GOT3 (cell line): ENCODE measurements around the gene ASCC2.
"Not testable (repeated sequence)": the region's sequence is repeated elsewhere in the genome, so short reads cannot be mapped to it uniquely, and the experiment has no call there.

ENCODE experiments used
- DNase-seq: peaks from one replicate; lab custom pipeline; 2025; ENCODE audit warnings: mixed read lengths; lab: John Stamatoyannopoulos, UW

Gene ASCC2

GRCh38 chr22:29754658-29755395, 83.2 kb downstream of the ASCC2 start:
- not testable (repeated sequence) for DNase-seq

DNA sequence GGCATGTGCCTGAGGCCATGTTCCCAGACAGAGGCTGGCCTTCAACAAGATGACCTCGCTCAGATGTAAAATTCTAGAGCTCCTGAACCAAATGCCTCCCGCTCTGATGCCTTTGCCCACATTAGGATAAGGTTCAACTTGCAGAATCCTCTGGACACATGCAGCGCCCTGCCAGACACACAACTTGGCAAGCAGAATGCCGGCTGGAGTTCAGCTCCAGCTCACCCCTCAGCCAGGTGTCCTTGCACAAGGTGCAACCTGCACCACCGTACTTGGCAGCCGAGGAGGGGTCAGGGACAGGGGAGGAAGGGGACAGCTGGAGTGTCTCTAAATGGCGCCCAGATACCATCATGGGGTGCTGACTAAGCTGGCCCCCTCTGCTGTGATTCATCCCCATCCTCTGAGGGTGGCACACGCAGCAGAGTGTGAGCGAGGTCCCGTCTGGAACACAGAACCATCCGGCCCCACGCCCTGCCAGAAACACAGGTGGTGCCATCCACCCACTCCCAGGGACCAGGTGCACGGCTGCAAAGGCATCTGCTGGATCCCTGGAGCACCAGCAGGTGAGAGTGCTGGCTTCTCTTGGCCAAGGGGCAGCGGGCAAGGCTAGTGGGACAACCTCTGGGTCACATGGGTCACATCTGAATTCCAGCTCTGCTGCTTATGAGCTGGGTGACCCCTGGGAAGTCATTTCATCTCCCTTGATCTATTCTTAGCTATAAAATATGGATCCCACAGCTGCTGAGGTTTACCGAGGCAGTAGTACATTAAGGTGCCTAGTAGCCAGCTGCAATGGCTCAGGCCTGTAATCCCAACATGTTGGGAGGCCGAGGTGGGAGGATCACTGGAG, 84.0 kb downstream of the ASCC2 start:
- no peak for DNase-seq

GRCh38 chr22:29751669-29752068, 86.4 kb downstream of the ASCC2 start:
- DNase-seq, result no peak

- DNase-seq, result no peak
Measured at GRCh38 chr22:29750559-29751538, 87.2 kb downstream of the ASCC2 start.

DNA sequence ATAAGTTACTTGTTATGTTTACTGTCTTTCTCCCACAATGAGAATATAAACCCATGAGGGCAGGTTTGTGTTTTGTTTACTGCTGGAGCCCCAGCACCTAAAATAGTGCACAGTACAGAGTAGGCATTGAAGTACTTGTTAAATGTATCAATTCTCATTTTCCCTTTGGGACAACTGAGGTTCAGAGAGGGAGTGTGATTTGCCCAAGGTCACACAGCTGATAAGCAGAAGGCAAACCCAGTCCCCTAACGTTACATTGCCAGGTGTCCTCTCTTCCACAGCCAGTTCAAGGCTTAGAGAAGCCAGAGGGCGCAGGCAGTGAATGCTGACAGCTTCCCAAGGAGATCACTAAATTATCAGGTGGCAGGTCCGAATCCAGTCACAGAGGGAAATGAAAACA, 88.0 kb downstream of the ASCC2 start:
- no peak for DNase-seq

- DNase-seq, result no peak
Measured at GRCh38 chr22:29748248-29748893, 89.7 kb downstream of the ASCC2 start.

DNA sequence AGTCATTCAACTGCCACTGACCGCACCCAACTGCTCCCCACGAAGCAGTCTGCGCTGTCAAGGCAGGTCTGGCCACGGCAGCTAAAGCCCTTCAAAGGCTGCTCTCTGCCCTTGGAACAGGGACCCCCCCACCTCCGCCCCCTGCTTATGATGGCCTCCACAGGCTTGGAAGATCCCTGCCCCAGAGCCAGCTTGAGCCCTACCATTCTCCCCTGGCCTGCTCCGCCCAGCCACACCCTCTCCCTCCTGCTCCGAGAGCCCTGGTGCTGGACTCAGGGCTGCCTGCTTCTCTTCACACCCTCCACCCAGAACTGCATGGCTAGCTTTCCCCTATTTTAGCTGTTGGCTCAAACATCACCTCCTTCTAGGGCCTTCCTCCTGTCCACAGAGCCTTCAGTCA, 90.2 kb downstream of the ASCC2 start:
- DNase-seq, result no peak

GRCh38 chr22:29744902-29745301, 93.2 kb downstream of the ASCC2 start:
- no peak for DNase-seq

DNA sequence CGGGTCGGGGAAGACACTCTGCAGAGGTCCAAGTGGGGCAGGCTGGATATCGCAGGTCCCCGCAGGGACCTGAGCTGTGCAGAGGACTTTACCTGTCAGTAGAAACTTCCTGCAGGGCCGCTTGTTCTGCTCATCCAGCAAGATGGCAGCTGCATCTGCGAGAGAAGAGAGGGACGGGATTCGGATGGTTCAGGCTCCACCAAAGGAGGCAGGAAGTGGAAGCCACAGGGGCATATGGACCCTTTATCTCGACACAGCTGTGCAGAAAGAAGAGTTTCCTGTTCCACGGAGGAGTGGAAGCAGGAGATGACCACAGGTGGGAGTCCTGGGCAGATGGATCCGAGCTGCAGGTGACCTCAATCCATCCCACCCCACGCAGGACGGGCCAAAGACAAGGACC, 95.7 kb downstream of the ASCC2 start:
- no peak for DNase-seq

- DNase-seq, result no peak
Measured at GRCh38 chr22:29741926-29742325, 96.1 kb downstream of the ASCC2 start.

GRCh38 chr22:29740216-29740615, 97.9 kb downstream of the ASCC2 start:
- DNase-seq, result no peak

- DNase-seq, result no peak
Measured at GRCh38 chr22:29739346-29739875, 98.7 kb downstream of the ASCC2 start.
